ENCODE measurements around the gene C3orf80.
"Not testable (repeated sequence)": the region's sequence is repeated elsewhere in the genome, so short reads cannot be mapped to it uniquely, and the experiment has no call there.

The C3orf80 gene

DNA sequence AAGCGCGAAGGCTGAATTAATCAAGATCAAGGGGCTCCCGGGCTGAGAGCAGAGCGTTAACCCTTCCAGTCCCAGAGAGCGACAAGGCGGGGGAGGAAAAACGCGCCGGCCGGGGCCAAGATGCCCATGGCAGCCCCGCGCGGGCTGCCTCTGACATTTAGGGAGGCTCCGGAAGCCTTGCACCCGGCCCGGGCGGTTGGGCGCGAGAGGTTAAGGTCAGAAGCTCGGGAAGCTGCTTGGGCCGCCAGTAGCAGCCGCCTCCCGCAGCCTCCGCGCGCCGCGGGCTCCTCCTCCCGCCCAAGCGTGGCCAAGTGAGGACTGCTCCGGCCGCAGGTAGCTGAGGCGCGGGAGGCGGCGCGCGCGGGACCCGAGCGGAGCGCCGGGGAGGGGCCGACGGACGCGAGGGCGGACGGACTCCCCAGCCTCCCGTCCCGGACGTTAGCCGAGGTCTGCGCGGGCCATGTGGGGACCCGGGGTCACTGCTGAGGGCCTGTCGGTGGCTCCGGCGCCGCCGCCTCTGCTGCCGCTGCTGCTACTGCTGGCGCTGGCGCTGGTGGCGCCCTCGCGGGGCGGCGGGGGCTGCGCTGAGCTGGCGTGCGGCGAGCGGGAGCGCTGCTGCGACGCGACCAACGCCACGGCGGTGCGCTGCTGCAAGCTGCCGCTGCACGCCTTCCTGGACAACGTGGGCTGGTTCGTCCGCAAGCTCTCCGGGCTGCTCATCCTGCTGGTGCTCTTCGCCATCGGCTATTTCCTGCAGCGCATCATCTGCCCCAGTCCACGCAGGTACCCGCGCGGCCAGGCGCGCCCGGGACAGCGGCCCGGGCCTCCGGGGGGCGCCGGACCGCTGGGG is at the start of gene C3orf80:
Gene C3orf80, plus strand, starts transcription at position 247 of the 850 bp plus-strand sequence. Its CDS starts 214 bp downstream, at position 461.
- no peak for DNase-seq (ENCODE audit: low read depth in 2 of 2)

DNA sequence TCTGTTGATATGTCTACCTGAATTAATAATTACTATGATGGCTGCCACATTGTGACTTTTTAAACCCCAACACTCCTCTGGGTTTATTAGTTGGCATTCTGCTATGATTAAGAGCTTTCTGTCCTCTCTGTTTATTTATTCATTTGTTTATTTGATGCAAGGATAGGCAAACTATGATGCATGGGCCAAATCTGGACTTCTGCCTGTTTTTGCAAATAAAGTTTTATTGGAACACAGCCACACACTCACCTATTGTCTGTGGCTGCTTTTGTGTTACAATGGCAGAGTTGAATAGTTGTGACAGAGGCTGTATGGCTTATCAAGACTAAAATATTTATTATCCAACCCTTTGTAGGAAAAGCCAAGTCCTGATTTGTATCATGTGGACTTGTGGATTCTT is 48.3 kb upstream of the C3orf80 start:
- no peak for DNase-seq (ENCODE audit: low read depth in 2 of 2)

GRCh38 chr3:160178661-160179060 is 46.6 kb upstream of the C3orf80 start:
- DNase-seq (ENCODE audit: low read depth in 2 of 2): not testable (repeated sequence)

DNA sequence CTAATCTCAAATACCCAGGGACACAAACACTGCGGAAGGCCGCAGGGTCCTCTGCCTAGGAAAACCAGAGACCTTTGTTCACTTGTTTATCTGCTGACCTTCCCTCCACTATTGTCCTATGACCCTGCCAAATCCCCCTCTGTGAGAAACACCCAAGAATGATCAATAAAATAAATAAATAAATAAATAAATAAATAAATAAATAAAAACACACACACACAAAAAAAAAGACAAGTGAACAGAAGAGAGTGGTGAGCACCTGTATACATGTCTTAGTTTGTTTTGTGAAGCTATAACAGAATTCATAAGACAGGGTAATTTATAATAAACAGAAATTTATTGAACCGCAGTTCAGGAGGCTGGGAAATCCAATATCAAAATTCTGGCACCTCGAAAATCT is 45.8 kb upstream of the C3orf80 start:
- not testable (repeated sequence) for DNase-seq (ENCODE audit: low read depth in 2 of 2)

- DNase-seq (ENCODE audit: low read depth in 2 of 2): no peak
Measured at GRCh38 chr3:160179906-160180305, 45.3 kb upstream of the C3orf80 start.

- DNase-seq (ENCODE audit: low read depth in 2 of 2): no peak
Measured at GRCh38 chr3:160180581-160181216, 44.5 kb upstream of the C3orf80 start.

DNA sequence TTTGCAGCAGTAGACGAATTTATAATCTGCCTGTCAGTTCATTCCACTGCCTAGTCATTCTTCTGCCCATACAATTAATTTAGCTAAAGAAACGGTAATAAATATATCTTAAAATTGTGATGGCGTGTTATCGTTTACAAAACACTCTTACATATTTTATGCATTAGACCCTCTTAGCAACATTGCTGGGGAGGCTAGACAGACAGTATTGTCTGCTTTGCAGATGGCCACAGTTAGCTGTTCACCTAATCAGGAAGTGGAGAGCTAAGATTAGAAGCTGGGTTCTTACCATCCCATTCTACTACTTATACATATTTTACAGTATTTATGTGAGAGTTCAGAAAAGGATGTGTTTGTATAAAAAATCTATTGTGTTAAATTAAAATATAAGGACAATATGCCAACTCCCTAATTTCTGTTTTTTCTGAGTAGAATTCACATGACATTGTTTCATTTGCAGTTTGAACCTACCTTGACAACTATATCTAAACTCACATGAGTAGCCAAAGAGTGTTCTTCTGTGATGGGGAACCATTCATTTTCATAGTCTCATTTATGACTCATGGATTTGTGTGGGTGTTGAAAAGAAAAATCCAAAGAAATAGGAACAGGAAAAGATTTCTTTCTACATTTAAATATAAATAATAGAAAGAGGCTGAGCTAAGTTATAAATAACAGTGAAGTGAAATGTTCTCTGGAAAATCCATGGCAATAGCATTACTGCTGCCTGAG is 41.7 kb upstream of the C3orf80 start:
- DNase-seq (ENCODE audit: low read depth in 2 of 2): no peak

- no peak for DNase-seq (ENCODE audit: low read depth in 2 of 2)
Measured at GRCh38 chr3:160184655-160185054, 40.6 kb upstream of the C3orf80 start.

DNA sequence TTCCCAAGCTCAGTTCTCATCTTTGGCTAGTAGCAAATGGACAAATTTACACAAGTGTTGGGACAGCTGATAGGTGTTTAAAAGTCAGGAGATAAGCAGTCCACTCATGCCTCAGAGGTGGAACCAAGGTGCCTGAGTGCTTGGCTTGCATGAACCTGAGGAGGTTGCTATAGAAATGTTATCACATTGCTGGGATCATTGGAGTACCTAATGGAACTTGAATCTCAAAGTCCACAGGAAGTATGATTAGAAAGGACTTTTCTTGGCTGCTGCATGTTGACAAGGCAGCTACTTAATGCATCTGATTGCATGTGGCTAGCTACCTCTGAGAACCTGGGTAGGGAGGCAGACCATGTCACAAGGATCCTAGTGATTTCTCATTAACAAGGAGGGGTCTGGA is 39.5 kb upstream of the C3orf80 start:
- DNase-seq (ENCODE audit: low read depth in 2 of 2): no peak

- DNase-seq (ENCODE audit: low read depth in 2 of 2): no peak
Measured at GRCh38 chr3:160187288-160187687, 37.9 kb upstream of the C3orf80 start.

DNA sequence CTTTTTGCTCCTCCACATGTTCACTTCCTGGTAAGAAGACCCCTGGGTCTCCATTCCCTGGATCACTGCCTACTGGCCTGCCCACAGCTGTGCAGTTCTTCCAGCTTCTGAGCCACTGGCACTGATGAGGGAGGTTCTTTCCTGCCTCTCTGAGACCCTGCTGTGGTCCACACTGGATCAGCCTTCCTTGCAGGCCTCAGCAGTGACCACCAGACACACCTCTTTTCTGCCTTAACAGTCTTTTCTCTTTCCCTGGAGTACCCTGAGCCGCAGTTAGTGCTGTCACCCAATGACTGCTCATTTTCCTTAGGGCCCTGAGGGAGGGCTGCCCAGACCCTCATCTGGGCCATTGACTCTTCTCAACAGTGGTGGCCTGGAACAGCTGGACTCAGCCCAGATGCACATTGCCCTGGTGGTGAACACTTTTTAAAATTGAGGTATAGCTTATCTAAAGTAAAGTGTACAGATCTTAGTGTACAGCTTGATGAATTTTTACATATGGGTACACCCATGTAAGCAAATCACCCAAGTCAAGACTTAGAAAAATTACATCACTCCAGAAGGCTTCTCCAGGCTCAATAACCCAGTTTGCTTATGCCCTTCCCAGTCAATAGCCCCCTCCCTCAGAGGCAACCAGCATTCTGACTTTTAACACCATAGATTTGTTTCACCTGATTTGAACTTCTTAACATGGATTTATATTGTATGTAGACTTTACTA is 32.8 kb upstream of the C3orf80 start:
- no peak for DNase-seq (ENCODE audit: low read depth in 2 of 2)

DNA sequence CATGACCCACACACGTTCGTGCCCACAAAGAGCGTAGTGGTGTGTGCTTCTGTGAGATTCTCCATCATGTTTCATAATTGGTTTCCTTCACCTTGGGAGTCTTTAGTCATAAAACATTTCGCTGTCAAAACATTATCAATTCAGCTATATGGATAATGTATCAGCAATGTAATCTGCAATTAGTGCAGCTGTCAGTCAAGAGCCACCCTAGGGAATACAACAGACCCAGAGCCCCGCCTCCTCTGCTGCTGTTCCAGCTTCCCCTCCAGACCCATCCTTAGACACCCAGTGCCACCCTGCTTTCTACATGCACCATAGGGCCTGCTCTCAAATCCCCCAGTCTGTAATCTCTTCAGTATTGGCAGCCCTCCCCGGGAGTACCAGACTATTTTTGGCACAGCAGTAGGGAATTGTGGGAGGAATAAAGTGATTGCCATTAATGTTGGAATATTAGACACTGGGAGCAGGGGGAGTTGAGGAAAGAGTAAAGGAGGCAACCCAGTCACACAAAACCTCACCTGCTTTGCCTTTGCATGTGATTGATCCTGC is 31.5 kb upstream of the C3orf80 start:
- DNase-seq (ENCODE audit: low read depth in 2 of 2): no peak

- DNase-seq (ENCODE audit: low read depth in 2 of 2): no peak
Measured at GRCh38 chr3:160194438-160194837, 30.8 kb upstream of the C3orf80 start.

GRCh38 chr3:160195106-160195505 is 30.1 kb upstream of the C3orf80 start:
- DNase-seq (ENCODE audit: low read depth in 2 of 2): no peak

DNA sequence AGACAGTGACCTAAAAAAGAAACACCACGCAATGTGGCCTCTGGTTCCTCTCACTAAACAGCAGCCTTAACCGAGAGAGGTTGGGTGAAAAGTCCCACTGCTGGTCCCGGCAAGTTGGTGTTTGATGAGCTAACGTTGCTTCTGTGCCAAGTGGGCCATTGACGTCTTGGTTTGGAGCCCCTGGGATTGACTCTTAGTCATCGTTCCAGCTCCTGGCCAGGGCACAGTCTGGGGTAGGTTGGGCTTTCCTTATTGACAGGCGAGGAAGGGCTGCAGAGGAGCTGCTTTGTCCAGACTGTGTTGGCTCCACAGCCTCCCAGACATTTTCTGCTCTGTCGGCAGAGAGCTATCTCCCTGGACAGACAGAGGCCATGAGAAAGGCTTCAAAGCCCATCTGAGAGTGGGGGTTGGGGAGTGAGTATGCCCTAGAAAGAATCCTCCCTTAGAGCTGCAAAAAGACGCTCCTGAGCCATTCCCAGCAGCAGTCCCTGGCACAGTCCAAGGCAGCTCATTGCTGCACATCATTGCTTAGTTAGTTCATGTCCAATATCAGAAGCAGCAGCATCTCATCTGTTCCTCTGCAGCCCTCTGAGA is 28.6 kb upstream of the C3orf80 start:
- DNase-seq (ENCODE audit: low read depth in 2 of 2): no peak

DNA sequence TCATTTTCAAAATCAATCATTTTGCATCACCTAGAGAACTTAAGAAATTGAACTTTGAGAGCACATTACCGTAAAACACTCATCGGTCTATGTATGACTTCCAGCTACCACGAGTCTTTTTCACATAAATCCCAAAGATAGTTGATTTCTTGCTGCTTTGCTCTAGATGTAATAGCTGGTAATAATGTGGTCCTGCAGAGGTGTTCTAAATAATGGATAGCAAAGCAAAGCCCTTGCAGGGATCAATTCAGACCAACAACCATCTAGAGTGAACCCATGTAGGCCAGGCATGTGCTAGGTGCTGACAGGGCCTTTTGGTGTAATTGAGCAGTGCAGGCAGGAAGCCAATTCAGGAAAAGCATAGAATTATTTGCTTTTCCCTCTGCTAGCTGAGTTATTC is 26.1 kb upstream of the C3orf80 start:
- DNase-seq (ENCODE audit: low read depth in 2 of 2): no peak

- DNase-seq (ENCODE audit: low read depth in 2 of 2): no peak
Measured at GRCh38 chr3:160200353-160200752, 24.9 kb upstream of the C3orf80 start.

DNA sequence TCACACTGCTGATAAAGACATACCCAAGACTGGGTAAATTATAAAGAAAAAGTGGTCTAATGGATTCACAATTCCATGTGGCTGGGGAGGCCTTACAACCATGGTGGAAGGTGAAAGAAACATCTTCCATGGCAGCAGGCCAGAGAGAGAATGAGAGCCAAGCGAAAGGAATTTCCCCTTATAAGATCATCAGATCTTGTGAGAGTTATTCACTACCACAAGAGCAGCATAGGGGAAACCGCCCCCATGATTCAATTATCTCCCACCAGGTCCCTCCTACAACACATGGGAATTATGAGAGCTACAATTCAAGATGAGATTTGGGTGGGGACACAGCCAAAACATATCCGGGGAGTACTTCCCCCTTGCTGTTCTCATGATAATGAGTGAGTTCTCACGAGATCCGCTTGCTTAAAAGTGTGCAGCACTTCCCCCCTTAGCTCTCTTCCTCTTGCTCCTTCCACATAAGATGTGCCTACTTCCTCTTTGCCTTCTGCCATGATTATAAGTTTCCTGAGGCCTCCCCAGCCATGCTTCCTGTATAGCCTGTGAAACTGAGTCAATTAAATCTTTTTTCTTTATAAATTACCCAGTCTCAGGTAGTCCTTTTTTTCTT is 20.7 kb upstream of the C3orf80 start:
- DNase-seq (ENCODE audit: low read depth in 2 of 2): not testable (repeated sequence)

GRCh38 chr3:160205606-160206005 is 19.6 kb upstream of the C3orf80 start:
- DNase-seq (ENCODE audit: low read depth in 2 of 2): no peak

- no peak for DNase-seq (ENCODE audit: low read depth in 2 of 2)
Measured at GRCh38 chr3:160210341-160210740, 14.9 kb upstream of the C3orf80 start.

- no peak for DNase-seq (ENCODE audit: low read depth in 2 of 2)
Measured at GRCh38 chr3:160210799-160211221, 14.4 kb upstream of the C3orf80 start.
